Common myeloid progenitor, CD34-positive (primary cell): ENCODE data around the gene GPC4.
A peak's percentile ranks its signal among the peaks of the same experiment; 100 is the strongest.

Experiments used
- CTCF ChIA-PET: fragments of 350-600 bp; sonication (Branson Sonifier 250); formaldehyde crosslinking; loops from one replicate; lab custom pipeline; 2021; ENCODE audit warnings: antibody characterized with exemption; lab: Charles Lee
- POLR2A ChIA-PET: fragments of 350-600 bp; sonication (Branson Sonifier 250); formaldehyde crosslinking; loops from one replicate; lab custom pipeline; 2021; ENCODE audit warnings: antibody characterized with exemption; lab: Charles Lee
- DNase-seq, 3 donors: peaks; one replicate each; pipeline versions ENCODE4 v3.0.0 to v3.0.0-alpha.2; 2013
- H3K27ac ChIP-seq, 2 experiments: 1 replicate in 1 of 2; 2 replicates in 1 of 2; pipeline ENCODE4 v1.7.0; 2013; ENCODE audit warnings: inconsistent platforms in 2 of 2, low read length in 2 of 2, mild to moderate bottlenecking in 2 of 2, low read depth in 1 of 2, moderate library complexity in 1 of 2; ENCODE audit not compliant: severe bottlenecking in 2 of 2, insufficient read depth in 1 of 2, poor library complexity in 1 of 2
- H3K27me3 ChIP-seq, 5 experiments: replicated peaks in 2 of 5; 1 replicate in 3 of 5; 2 replicates in 2 of 5; pipeline versions ENCODE4 v1.6.1 to v1.7.0; 2013; ENCODE audit warnings: low read length in 4 of 5, mild to moderate bottlenecking in 2 of 5, moderate library complexity in 2 of 5, inconsistent platforms in 1 of 5; ENCODE audit not compliant: insufficient read depth in 5 of 5, control insufficient read depth in 4 of 5
- H3K36me3 ChIP-seq, 4 experiments: 1 replicate in 2 of 4; 2 replicates in 2 of 4; pipeline versions ENCODE4 v1.6.1 to v1.7.0; 2013; ENCODE audit warnings: low read length in 3 of 4, control low read depth in 1 of 4, mild to moderate bottlenecking in 1 of 4; ENCODE audit not compliant: control insufficient read depth in 4 of 4, insufficient read depth in 4 of 4
- H3K4me1 ChIP-seq, 4 experiments: 1 replicate in 3 of 4; 2 replicates in 1 of 4; pipeline versions ENCODE4 v1.6.1 to v1.7.1; 2013; ENCODE audit warnings: low read length in 3 of 4, mild to moderate bottlenecking in 3 of 4, control low read depth in 1 of 4, inconsistent platforms in 1 of 4, moderate library complexity in 1 of 4; ENCODE audit not compliant: control insufficient read depth in 4 of 4, insufficient read depth in 4 of 4; ENCODE audit errors: control extremely low read depth in 1 of 4
- H3K4me3 ChIP-seq, 7 experiments: 1 replicate in 4 of 7; 2 replicates in 3 of 7; pipeline versions ENCODE4 v1.5.1 to v1.7.0; 2013; ENCODE audit warnings: mild to moderate bottlenecking in 7 of 7, low read length in 6 of 7, moderate library complexity in 6 of 7, inconsistent platforms in 2 of 7, low read depth in 2 of 7, control low read depth in 1 of 7; ENCODE audit not compliant: insufficient read depth in 4 of 7, control insufficient read depth in 1 of 7; ENCODE audit errors: extremely low read depth in 1 of 7
- H3K9me3 ChIP-seq, 5 experiments: 1 replicate in 4 of 5; 2 replicates in 1 of 5; pipeline versions ENCODE4 v1.6.1 to v1.7.1; 2013; ENCODE audit warnings: low read length in 4 of 5, mild to moderate bottlenecking in 2 of 5, inconsistent platforms in 1 of 5, low read depth in 1 of 5, moderate library complexity in 1 of 5; ENCODE audit not compliant: control insufficient read depth in 4 of 5, insufficient read depth in 2 of 5; ENCODE audit errors: control extremely low read depth in 1 of 5
- WGBS: methylation state at CpG from one replicate; pipeline ENCODE4 v1.1.5; 2013; ENCODE audit not compliant: insufficient coverage; 5-methylcytosine and 5-hydroxymethylcytosine counted together

The GPC4 gene

DNA sequence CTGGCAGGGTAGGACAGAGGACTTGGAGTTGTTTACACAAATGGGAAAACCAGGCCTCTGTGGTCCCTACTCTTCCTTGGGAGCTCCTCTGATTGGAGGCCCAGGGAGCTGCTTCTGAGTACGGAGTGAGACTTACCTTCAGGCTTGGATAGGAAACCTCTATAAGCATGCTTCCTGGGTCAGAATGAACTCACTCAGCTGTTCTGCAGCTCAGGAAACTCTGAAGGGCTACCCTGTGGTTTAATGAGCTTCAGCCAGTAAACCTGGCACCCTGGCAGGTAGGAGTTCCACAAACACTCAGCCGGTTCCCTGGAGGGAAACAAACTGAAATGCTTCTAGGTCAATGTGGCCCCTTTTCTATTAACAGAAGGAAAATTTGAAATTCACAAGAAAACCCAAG, 146.1 kb downstream of the GPC4 start:
- 69% methylated on average over 2 of the region's 2 CpGs for WGBS
- POLR2A ChIA-PET = no interaction called here
- no peaks in the 10 kb centered on the region for H3K9me3 ChIP-seq
- no peaks in the 10 kb centered on the region for H3K27me3 ChIP-seq
- no peak overlapping the region for H3K4me3 ChIP-seq
- H3K27ac ChIP-seq = no peak overlapping the region
- CTCF ChIA-PET = no interaction called here
- no peak for DNase-seq
- H3K4me1 ChIP-seq = peaks cover 0 to 5% (median under 1%) of the 10 kb centered on the region in 4 experiments
- no peaks in the 10 kb centered on the region for H3K36me3 ChIP-seq

DNA sequence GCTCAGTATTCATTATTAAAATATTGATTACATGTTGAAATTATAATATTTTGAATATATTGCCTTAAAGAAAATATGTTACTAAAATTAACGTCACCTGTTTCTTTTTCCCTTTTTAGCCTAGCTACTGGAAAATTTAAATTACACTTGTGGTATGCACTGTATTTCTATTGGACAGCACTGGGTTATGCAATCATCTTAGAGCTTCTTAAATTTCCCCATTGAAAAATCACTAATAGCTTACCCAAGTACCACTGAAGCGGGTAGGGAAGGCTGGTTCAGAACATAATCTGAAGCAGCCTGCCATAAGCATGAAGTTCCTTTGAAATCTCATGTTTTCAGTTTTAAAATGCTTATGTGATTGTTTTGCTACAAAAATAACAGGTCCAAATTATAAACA, 147.7 kb downstream of the GPC4 start:
- no peaks in the 10 kb centered on the region for H3K9me3 ChIP-seq
- H3K36me3 ChIP-seq = no peaks in the 10 kb centered on the region
- no peak for DNase-seq
- no peak overlapping the region for H3K4me3 ChIP-seq
- no peak overlapping the region for H3K27ac ChIP-seq
- CTCF ChIA-PET = no interaction called here
- POLR2A ChIA-PET = no interaction called here
- H3K27me3 ChIP-seq = no peaks in the 10 kb centered on the region
- no CpG with 5 or more reads among the region's 2 CpGs for WGBS
- peaks cover 0 to 5% (median under 1%) of the 10 kb centered on the region in 4 experiments for H3K4me1 ChIP-seq

DNA sequence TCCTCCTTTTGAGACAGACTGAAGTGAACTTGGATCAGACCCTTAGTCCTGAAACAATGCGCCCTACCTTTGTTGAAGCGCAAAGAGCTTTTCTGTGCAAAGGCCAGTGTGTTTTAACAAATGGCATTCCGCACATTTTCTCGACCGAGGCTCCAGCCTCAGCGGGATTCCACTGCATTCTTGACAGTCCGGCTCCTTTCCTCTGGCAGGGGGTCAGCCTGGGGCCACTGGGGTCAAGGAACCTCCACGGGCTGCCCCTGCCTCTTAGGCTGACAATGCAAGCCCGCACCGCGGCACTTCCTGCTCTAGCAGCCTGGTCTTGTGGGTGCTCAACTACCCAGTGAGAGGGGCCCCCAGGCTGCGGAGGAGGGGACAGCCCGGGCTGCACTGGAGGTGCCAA, 150.0 kb downstream of the GPC4 start:
- POLR2A ChIA-PET = no interaction called here

DNA sequence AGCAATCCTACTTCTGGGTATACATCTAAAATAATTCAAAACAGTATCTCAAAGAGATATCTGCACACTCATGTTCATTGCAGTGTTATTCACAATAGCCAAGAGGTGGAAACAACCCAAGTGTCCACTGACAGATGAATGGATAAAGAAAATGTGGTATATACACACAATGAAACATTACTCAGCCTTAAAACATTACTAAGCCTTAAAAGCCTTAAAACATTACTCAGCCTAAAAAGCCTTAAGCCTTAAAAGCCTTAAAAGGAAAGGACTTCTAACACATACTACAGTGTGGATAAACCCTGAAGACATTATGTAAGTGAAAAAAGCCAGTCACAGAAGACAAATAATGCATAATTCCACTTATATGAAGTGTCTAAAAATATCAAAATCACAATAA, 156.8 kb downstream of the GPC4 start:
- Histone ChIP-seq H3K4me3 (no peak overlapping the region), H3K9me3 (no peaks in the 10 kb centered on the region), H3K36me3 (no peaks in the 10 kb centered on the region), H3K4me1 (no peaks in the 10 kb centered on the region), H3K27me3 (no peaks in the 10 kb centered on the region), H3K27ac (no peak overlapping the region)
- CTCF ChIA-PET = no interaction called here
- no peak for DNase-seq
- POLR2A ChIA-PET = no interaction called here

More for the DNA sequence above, 150.0 kb downstream of the GPC4 start:
- Histone ChIP-seq H3K36me3 (no peaks in the 10 kb centered on the region), H3K27me3 (no peaks in the 10 kb centered on the region), H3K27ac (no peak overlapping the region), H3K9me3 (no peaks in the 10 kb centered on the region), H3K4me3 (peak overlapping the region in 1 of 7 experiments; percentile 52), H3K4me1 (peaks cover 0 to 5% (median under 1%) of the 10 kb centered on the region in 4 experiments)
- WGBS = 40% methylated on average over 13 of the region's 13 CpGs
- CTCF ChIA-PET = no interaction called here
- DNase-seq = peak in 2 of 3 donors; percentile 4 to 13

DNA sequence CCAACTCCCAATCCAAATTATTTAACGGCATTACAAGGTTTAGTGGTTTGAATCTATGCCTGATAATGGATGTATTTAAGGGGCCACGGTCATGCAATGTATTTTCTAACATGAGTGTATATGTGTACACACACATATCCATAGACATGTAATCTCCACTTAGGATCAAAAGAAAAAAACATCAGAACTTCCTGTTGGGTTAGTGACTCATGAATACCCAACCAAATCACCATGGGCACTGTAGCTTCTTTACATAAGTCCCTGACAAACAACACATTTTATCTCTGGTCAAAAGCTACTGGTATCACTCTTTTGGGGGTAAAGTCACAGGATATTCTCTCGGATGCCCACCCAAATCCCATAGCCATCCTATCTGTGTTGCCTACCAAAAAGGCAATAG, 160.6 kb downstream of the GPC4 start:
- no peaks in the 10 kb centered on the region for H3K27me3 ChIP-seq
- WGBS = 57% methylated on average over 1 of the region's 3 CpGs
- H3K9me3 ChIP-seq = no peaks in the 10 kb centered on the region
- H3K4me1 ChIP-seq = no peaks in the 10 kb centered on the region
- no peak overlapping the region for H3K27ac ChIP-seq
- no peak overlapping the region for H3K4me3 ChIP-seq
- POLR2A ChIA-PET = no interaction called here
- H3K36me3 ChIP-seq = no peaks in the 10 kb centered on the region
- CTCF ChIA-PET = no interaction called here
- peak in 2 of 3 donors; percentile 30 to 47 for DNase-seq

DNA sequence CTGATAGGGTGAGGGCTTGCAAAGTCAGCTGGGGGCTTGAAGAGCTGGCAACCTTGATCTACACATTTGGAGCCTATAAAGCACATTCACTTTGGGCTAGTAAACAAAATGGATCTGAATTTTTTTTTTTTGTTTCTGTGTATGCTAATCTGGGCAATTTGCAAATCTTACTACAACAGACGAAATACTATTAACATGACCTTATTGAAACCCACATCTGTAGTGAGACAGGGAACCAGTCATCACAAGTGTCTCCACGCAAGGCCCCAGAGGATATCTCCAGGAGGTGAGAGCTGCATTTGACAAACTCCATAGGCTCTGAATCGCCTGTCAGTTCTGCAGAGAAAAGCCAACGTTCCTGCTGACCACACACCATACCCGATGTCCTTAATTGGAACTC, 164.1 kb downstream of the GPC4 start:
- DNase-seq = no peak
- Histone ChIP-seq H3K27me3 (peaks cover 0 to 2% (median 0%) of the 10 kb centered on the region in 5 experiments), H3K4me1 (no peaks in the 10 kb centered on the region), H3K4me3 (no peak overlapping the region), H3K36me3 (no peaks in the 10 kb centered on the region), H3K9me3 (peaks cover 2 to 10% (median 9%) of the 10 kb centered on the region in 5 experiments), H3K27ac (no peak overlapping the region)
- WGBS = 88% methylated on average over 3 of the region's 5 CpGs
- CTCF ChIA-PET = no interaction called here
- POLR2A ChIA-PET = no interaction called here

DNA sequence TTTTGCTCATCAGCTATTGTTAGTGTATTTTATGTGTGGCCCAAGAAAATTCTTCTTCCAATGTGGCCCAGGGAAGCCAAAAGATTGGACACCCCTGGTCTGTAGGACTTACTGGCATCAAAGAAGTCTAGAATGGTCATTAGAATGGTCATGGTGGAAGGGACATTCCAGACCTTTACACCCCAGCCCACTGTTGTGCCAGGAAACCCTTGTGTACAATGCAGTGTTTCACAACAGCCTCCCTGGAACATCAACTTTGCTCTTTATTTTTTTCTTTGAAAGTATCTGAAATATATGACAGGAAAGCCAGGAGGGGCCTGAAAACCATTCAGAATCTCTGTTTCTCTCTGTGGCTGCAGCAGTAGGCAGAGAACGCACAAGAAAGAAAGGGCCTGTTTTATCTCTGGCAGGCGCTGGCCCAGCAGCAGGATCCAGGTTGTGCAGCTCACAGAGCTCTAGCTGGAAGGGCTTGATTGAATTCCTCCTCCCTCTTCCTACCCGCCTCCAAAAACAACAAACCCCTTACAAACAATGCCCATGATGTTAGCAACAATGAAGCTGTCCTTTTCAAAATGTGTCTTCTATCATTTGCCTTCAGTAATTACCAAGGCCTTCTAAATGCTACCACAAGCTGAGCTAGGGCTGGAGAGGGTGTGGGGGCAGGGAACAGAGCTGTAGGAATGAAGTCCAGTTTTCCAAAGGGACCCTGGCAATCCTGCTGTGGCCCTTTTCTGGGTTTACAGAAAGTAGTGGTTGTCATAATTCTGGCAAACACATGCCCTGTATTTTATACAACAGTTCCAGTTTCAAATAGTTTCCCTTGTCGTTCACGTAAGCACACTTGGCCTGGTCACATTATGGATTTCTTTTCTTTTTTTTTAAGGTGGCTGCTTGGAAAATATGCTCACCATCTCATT, 164.8 kb downstream of the GPC4 start:
- Histone ChIP-seq H3K27me3 (peaks cover 0 to 2% (median 0%) of the 10 kb centered on the region in 5 experiments), H3K9me3 (peaks cover 2 to 14% (median 9%) of the 10 kb centered on the region in 5 experiments), H3K36me3 (no peaks in the 10 kb centered on the region), H3K27ac (no peak overlapping the region), H3K4me3 (no peak overlapping the region), H3K4me1 (no peaks in the 10 kb centered on the region)
- CTCF ChIA-PET = no interaction called here
- WGBS = 67% methylated on average over 1 of the region's 5 CpGs
- POLR2A ChIA-PET = no interaction called here
- DNase-seq = no peak
